HG03280 (cell line): Measurements from ENCODE around the gene NQO2.
A peak's percentile ranks its signal among the peaks of the same experiment; 100 is the strongest.

ENCODE experiments used
- ATAC-seq: cut with Tn5 transposase; IDR thresholded peaks from one replicate; pipeline ENCODE4 v1.9.1; 2021; ENCODE audit warnings: mild to moderate bottlenecking, moderate library complexity; ENCODE audit not compliant: unreplicated experiment

The NQO2 gene

DNA sequence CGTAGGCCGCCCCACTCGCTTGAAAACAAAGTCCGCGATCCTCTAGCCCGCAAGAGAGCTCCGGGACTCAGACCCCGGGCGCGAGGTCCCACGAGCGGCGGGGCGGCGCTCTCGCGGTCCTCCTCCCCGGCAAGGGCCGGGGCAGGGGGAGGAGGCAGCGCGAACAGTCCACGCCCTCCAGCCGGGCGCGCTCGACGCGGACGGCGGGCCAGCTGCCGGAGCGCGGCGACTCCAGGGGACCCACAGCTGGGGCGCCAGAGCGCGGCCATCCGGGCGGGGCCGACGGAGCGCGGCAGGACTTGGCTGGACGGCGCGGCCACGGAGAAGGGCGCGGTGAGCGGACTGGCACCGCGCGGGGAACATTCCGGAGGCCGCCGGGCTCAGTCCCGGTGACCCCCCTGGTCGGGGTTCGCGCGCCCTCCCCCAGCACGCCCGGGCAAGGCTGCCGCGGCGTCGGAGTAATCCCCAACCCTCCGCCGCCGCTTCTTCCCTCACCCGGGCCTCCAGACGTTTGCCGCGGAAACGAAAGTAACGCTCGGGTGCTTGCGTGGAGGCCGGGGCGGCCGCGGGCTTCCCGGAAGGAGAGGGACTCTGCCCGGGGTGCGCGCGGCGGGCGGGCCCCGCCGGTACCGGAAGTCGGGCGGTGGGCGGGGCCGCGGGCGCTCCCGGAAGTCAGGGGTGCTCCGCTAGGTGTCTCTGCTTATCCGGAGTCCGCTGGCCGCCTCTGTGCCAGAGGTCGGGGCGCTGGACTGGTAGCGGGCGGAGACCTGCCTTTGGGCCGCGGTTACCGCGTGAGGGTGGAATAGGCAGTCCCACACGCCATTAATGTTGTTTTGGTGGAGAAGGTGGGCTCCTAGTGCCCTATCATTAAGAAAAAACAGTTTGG is 68.9 kb downstream of the NQO2 start, which contains the start of gene RIPK1:
TSS of gene RIPK1 (plus strand) at position 166 of the 886 bp plus-strand sequence. CDS start 8,330 bp downstream, outside the sequence.
- peak; percentile 89 for ATAC-seq
